Activated T-cell treated with anti-CD3 and anti-CD28 coated beads, Interleukin-2, amount 50 U/mL, for 24 hours (primary cell): Measurements from ENCODE around the gene CYSRT1.
"Not testable (repeated sequence)": the region's sequence is repeated elsewhere in the genome, so short reads cannot be mapped to it uniquely, and the experiment has no call there.

Source experiments
- DNase-seq: peaks from one replicate; pipeline ENCODE4 v3.0.0-alpha.2; 2020
- H3K27ac Mint-ChIP-seq: 2 replicates; pipeline ENCODE4 v1.8.0; 2020; ENCODE audit warnings: mild to moderate bottlenecking, mixed read lengths
- H3K27me3 Mint-ChIP-seq: 2 replicates; pipeline ENCODE4 v1.8.0; 2020; ENCODE audit warnings: mixed read lengths
- H3K36me3 Mint-ChIP-seq: 2 replicates; pipeline ENCODE4 v1.8.0; 2020; ENCODE audit warnings: low read depth, mixed read lengths
- H3K4me1 Mint-ChIP-seq: 2 replicates; pipeline ENCODE4 v1.8.0; 2020; ENCODE audit warnings: low read depth, mixed read lengths
- H3K4me3 Mint-ChIP-seq: 2 replicates; pipeline ENCODE4 v1.8.0; 2020; ENCODE audit warnings: mild to moderate bottlenecking, moderate library complexity, mixed read lengths
- H3K9me3 Mint-ChIP-seq: 2 replicates; pipeline ENCODE4 v1.8.0; 2020; ENCODE audit warnings: mixed read lengths

The CYSRT1 gene

DNA sequence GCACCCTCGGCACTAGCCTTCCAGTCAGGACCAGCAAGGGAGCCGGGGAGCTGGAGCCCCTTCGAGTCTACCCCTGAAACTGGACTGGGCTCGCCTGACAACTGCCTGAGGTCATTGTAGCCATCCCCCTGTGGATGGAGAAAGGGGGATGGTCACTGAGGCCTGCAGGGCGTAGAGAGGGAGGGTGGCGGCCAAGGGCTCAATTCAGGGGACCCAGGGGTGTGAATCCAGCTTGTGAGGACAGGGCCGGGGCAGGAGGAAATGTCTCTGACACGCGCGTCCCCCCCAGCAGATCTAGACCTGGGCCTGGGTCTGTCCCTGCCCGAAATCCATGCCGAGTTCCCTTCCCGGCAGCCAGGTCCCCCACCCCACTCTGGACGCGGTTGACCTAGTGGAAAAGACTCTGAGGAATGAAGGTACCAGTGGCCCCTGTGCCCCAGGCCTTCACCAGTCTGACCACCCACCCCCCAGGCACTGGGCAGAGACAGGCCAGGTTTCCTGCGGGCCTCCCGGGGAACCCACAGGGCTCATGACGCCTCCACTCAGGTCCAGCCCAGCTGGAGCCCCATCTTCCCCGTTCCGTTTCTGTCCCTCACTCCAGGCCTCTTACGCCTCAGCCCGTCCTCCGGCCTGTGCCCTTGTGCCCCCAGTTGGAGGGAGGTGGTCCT lies 6.5 kb downstream of the CYSRT1 start:
- DNase-seq, result no peak
- Mint-ChIP-seq H3K4me1 (peaks cover 4% of the 10 kb centered on the region), H3K36me3 (no peaks in the 10 kb centered on the region), H3K27ac (no peak overlapping the region), H3K27me3 (peaks cover 24% of the 10 kb centered on the region), H3K9me3 (no peaks in the 10 kb centered on the region), H3K4me3 (no peak overlapping the region)

DNA sequence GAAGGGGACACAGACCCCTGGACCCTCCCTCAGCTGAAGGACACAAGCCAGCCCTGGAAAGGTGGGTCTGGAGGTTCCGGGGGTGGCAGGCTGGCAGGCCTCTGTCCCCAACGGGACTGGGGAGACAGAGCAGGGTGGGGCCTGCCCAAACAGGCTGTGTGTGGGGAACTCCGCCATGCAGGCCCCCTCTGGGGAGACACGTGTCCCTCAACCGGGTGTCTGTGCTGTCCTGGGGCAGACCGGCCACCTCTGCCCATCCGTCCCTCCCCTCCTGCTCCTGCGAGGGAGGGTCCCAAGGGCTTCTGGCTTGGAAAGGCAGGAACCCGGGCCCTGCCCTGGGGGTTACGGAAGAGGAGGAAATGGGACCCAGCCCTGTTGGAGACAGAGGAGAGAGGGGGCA lies 7.1 kb downstream of the CYSRT1 start:
- H3K4me1 Mint-ChIP-seq, result peaks cover 7% of the 10 kb centered on the region
- H3K36me3 Mint-ChIP-seq, result no peaks in the 10 kb centered on the region
- DNase-seq, result no peak
- no peak overlapping the region for H3K4me3 Mint-ChIP-seq
- no peak overlapping the region for H3K27ac Mint-ChIP-seq
- no peaks in the 10 kb centered on the region for H3K9me3 Mint-ChIP-seq
- peaks cover 24% of the 10 kb centered on the region for H3K27me3 Mint-ChIP-seq

DNA sequence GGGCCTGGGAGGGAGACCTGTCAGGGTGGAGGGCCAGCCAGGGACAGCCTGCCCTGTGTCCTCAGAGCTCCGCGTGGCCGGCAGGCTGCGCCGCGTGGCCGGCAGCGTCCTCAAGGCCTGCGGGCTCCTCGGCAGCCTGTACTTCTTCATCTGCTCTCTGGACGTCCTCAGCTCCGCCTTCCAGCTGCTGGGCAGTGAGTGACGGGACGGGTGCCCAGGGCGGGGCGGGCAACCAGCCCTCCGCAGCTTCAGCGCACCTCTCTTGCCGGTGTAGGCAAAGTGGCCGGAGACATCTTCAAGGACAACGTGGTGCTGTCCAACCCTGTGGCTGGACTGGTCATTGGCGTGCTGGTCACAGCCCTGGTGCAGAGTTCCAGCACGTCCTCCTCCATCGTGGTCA lies 7.5 kb downstream of the CYSRT1 start:
- H3K9me3 Mint-ChIP-seq, result no peaks in the 10 kb centered on the region
- peaks cover 22% of the 10 kb centered on the region for H3K27me3 Mint-ChIP-seq
- DNase-seq, result no peak
- H3K4me3 Mint-ChIP-seq, result no peak overlapping the region
- no peaks in the 10 kb centered on the region for H3K36me3 Mint-ChIP-seq
- peaks cover 9% of the 10 kb centered on the region for H3K4me1 Mint-ChIP-seq
- H3K27ac Mint-ChIP-seq, result no peak overlapping the region

DNA sequence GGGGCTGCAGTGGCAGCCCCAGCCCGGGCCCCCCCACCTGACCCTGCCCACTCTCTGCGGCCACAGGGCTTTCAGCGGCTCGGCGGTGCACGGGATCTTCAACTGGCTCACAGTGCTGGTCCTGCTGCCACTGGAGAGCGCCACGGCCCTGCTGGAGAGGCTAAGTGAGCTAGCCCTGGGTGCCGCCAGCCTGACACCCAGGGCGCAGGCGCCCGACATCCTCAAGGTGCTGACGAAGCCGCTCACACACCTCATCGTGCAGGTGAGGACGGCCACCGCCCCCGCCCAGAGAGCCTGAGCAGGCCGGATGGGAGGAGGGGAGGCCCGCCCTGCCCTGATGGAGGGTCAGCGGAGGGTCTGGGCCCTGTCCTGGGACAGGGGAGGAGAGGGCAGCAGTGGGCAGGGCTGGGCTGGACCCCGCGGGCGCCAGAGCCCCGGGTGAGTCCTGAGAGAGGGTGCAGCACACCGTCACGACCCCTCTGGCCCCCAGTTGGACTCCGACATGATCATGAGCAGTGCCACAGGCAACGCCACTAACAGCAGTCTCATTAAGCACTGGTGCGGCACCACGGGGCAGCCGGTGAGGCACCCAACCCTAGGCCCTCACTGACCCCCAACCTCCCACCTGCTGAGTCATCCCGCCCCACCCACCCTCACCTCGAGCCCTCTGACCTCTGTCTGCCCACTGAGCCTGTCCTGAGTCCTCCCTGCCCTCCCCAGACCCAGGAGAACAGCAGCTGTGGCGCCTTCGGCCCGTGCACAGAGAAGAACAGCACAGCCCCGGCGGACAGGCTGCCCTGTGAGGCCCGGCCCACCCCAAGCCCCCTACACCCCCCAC lies 8.4 kb downstream of the CYSRT1 start:
- Mint-ChIP-seq H3K27me3 (peaks cover 20% of the 10 kb centered on the region), H3K4me1 (peaks cover 9% of the 10 kb centered on the region), H3K36me3 (no peaks in the 10 kb centered on the region), H3K27ac (no peak overlapping the region), H3K9me3 (no peaks in the 10 kb centered on the region), H3K4me3 (no peak overlapping the region)
- no peak for DNase-seq

DNA sequence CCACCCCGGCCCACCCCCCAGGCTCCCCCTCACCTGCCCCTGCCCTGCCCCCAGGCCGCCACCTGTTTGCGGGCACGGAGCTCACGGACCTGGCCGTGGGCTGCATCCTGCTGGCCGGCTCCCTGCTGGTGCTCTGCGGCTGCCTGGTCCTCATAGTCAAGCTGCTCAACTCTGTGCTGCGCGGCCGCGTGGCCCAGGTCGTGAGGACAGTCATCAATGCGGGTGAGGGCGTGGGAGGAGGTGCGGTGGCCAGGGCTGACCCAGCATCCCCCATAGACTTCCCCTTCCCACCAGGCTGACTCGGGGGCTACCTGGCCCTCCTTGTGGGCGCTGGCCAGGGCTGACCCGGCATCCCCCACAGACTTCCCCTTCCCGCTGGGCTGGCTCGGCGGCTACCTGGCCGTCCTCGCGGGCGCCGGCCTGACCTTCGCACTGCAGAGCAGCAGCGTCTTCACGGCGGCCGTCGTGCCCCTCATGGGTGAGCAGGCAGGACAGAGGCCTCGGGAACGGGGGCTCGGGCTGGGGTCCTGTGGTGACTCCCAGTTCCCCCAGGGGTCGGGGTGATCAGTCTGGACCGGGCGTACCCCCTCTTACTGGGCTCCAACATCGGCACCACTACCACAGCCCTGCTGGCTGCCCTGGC lies 9.2 kb downstream of the CYSRT1 start:
- DNase-seq, result no peak
- Mint-ChIP-seq H3K36me3 (peaks cover 6% of the 10 kb centered on the region), H3K4me3 (no peak overlapping the region), H3K4me1 (peaks cover 15% of the 10 kb centered on the region), H3K27me3 (peaks cover 14% of the 10 kb centered on the region), H3K9me3 (no peaks in the 10 kb centered on the region), H3K27ac (no peak overlapping the region)

DNA sequence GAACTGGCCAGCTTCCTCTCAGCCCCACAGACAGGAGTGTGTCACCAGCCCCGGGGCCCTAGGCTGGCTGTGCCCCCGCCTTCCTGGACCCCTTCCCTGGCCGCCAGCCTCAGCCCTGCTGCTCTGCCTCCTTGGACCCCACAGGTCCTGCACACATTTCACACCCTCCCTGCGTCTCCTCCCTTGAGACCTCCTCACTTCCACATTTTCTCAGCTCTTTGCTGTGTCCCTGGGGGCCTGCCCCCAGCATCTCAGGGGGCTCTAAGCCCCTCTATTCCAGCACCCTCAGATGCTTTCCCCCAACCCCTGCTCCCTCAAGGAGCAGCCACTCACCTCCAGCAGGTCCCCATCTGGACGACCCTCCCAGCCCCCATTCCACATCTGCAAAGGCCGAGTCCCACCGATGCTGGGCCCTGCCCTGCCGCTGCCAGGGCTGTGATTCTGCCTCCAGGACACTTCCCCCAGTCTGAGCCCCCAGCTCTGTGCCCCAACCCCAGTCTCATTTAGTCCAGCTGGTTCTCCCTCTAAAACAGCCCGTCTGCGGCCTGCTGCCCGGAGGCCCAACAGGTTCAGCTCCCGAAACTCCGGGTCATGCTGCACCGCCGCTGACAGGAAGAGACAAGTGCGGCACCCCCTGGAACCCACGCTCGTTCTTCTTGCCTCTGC lies 9.9 kb downstream of the CYSRT1 start:
- Mint-ChIP-seq H3K4me1 (peaks cover 20% of the 10 kb centered on the region), H3K9me3 (no peaks in the 10 kb centered on the region), H3K36me3 (peaks cover 6% of the 10 kb centered on the region), H3K4me3 (no peak overlapping the region), H3K27me3 (peaks cover 9% of the 10 kb centered on the region), H3K27ac (no peak overlapping the region)
- no peak for DNase-seq

DNA sequence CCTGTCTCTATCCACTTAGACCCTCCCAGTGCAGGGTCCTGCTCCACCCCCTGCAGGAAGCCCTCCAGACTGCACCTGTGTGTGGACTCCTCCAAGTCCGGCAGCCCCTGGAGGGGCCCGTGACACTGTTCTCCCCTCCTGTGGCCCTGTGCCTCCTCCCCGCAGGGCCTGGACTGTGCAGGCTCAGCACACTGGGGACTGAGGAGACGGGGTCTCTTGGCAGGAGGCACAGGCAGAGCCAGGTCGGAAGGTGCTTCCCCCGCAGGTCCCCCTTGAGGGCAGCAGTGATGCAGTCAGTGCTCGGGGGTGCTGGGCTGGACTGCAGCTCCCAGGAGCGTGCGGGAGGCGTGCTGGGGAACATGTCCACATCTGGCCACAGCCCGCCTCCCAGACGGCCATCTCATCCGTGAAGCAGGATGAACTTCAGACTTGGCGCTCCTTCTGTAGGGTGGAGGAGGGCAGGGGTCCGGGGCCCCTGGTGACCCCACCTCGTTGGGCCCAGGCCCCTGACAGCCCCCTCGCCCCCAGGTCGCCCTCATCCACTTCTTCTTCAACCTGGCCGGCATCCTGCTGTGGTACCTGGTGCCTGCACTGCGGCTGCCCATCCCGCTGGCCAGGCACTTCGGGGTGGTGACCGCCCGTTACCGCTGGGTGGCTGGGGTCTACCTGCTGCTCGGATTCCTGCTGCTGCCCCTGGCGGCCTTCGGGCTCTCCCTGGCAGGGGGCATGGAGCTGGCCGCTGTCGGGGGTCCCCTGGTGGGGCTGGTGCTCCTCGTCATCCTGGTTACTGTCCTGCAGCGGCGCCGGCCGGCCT lies 10.7 kb downstream of the CYSRT1 start:
- Mint-ChIP-seq H3K36me3 (peaks cover 6% of the 10 kb centered on the region), H3K4me1 (peaks cover 20% of the 10 kb centered on the region), H3K9me3 (no peaks in the 10 kb centered on the region), H3K4me3 (no peak overlapping the region), H3K27ac (no peak overlapping the region), H3K27me3 (peaks cover 9% of the 10 kb centered on the region)
- no peak for DNase-seq

DNA sequence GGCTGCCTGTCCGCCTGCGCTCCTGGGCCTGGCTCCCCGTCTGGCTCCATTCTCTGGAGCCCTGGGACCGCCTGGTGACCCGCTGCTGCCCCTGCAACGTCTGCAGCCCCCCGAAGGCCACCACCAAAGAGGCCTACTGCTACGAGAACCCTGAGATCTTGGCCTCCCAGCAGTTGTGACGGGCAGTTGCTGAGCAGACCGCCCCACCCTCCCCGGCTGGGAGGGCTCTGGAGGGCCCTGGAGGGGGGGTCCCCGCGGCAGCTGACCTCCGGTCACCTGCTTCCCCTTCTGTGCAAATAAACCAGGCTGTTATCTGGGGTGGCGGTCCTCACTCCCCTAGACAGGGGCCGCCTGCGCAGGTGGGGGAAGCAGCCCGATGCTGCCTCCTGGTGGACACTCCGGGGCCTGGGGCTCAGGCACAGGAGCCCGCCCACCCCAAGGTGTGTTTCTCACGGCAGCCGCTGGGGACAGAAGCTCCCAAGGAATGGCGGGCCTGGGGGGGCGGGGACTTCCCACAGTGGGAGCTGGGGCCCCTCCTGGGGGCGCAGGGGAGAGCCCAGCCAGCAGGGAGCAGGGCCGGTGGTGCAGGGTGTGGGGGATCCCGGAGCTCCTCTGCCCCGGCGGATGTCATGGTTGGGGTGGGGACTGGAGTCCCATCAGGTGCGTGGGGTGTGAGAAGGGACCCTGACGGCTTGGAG lies 11.4 kb downstream of the CYSRT1 start:
- no peaks in the 10 kb centered on the region for H3K9me3 Mint-ChIP-seq
- no peak overlapping the region for H3K4me3 Mint-ChIP-seq
- H3K27ac Mint-ChIP-seq, result peak overlapping the region; percentile 11
- peaks cover 9% of the 10 kb centered on the region for H3K36me3 Mint-ChIP-seq
- peaks cover 12% of the 10 kb centered on the region for H3K27me3 Mint-ChIP-seq
- peak; percentile 95 for DNase-seq
- H3K4me1 Mint-ChIP-seq, result peaks cover 22% of the 10 kb centered on the region

DNA sequence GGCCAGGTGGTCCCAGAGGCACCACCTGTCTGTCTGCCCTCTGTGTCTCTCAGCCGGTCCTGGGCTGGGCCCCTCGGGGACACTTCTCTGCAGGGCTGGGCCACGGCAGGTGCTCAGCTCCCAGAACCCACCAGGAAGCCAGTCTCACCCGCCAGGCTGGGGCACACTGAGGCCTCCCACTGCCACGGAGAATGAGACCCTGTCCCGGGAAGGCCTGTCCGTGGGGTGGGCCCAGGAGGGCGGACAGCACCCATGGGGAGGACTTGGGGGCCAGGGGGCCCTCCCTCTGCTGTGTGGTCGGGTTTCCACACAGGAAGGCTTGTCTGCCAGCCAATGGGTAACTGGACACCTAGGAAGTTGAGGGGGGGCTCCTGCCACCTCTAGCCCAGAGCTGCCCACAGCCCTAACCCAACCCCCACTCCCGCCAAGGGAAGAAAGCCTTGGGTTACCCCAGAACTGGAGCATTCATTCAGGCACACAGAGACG lies 12.0 kb downstream of the CYSRT1 start:
- no peaks in the 10 kb centered on the region for H3K9me3 Mint-ChIP-seq
- DNase-seq, result no peak
- H3K4me1 Mint-ChIP-seq, result peaks cover 23% of the 10 kb centered on the region
- peak overlapping the region; percentile 11 for H3K27ac Mint-ChIP-seq
- peaks cover 9% of the 10 kb centered on the region for H3K27me3 Mint-ChIP-seq
- no peak overlapping the region for H3K4me3 Mint-ChIP-seq
- peaks cover 12% of the 10 kb centered on the region for H3K36me3 Mint-ChIP-seq

DNA sequence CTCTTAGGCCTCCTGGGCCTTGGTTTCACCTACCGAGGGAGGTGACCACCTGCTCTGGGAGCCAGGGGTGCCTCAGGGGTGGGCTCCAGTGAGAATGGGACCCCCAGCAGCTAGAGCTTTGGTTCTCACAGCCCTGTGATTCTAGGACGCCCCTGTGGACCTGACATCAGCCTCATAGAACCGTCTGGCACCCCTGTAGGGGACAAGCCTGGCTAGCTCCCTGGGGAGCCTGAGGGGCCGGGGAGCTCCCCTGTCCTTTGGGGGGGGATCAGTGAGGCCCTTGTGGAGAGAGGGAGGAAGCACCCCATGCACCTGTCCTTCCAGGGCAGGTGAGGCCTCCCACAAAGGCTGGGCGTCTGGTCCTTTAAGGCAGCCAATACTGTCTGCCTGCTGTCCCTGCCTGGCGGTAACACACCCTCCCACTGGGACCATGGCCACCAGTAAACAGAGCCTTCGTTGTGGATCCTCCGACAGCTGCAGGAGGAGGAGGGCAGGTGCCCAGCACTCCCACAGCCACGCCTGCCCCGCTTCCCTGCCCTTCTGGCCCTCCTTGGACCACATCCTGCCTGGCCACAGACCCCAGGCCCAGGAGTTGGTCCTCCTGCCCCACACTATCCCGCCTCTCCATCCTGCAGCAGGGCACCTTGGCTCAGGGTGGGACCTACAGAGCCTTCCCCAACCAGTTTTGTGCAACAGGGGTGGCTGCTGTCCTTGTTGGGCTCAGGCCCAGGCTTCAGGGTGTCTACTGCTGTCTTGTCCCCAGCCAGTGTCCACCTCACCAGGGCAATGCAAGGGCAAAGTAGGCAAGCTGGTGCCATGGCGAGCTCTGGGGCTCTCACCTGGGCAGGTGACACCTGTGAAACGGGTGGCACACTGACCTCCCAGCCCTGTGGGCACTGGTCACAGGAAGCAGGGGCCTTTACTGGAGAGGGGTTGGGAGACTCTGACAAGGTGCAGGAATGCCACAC lies 13.1 kb downstream of the CYSRT1 start:
- H3K4me3 Mint-ChIP-seq, result peak overlapping the region; percentile 86
- DNase-seq, result no peak
- H3K27ac Mint-ChIP-seq, result no peak overlapping the region
- H3K9me3 Mint-ChIP-seq, result no peaks in the 10 kb centered on the region
- H3K27me3 Mint-ChIP-seq, result peaks cover 9% of the 10 kb centered on the region
- peaks cover 23% of the 10 kb centered on the region for H3K36me3 Mint-ChIP-seq
- H3K4me1 Mint-ChIP-seq, result peaks cover 34% of the 10 kb centered on the region

DNA sequence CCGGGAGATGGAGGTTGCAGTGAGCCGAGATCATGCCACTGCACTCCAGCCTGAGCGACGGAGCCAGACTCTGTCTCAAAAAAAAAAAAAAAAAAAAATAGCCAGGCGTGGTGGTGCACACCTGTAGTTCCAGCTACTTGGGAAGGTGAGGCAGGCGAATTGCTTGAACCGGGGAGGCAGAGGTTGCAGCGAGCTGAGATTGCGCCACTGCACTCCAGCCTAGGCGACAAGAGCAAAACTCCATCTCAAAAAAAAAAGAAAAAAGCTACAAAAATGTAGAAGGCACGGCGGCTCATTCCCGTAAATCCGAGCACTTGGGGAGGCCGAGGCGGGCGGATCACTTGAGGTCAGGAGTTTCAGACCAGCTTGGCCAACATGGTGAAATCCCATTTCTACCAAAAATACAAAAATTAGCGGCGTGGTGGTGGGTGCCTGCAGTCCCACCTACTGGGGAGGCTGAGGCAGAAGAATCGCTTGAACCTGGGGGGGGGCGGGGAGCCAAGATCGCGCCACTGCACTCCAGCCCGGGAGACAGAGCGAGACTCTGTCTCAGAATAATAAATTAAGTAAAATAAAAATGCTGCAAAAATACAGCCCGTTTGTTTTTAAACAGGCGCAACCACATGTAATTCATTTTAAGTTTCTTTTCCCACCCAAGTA lies 14.7 kb downstream of the CYSRT1 start:
- DNase-seq, H3K9me3 Mint-ChIP-seq, H3K27me3 Mint-ChIP-seq: not testable (repeated sequence)
- Mint-ChIP-seq H3K4me3 (peak overlapping the region; percentile 86), H3K4me1 (peaks cover 41% of the 10 kb centered on the region), H3K36me3 (peaks cover 36% of the 10 kb centered on the region), H3K27ac (peak overlapping the region; percentile 77)

DNA sequence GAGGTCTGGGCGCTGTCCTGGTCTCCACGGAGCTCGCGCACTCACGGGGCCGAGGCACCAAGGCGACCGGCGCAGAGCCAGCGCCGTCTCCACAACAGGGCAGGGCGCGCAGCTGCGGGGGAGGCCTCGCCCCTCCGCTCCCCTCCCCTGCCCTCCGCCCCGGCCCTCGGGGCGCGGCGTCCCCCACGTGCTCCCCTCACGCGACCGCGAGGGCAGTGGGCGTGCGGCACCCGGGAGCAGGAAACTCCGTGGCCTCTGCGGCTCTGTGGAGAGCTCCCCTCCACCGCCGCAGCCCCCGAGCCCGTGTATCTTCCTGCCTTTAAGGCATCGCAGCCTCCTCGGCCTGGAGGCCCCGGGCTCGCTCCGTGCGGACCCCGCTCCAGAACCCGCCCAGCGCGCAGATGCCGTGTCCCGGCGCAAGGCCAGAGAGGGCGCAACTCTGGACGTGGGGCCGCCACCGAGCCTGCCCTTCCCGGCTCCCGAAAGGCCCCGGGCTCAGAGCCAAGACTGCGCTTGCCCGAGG lies 15.4 kb downstream of the CYSRT1 start:
- Mint-ChIP-seq H3K9me3 (no peaks in the 10 kb centered on the region), H3K36me3 (peaks cover 36% of the 10 kb centered on the region), H3K4me1 (peaks cover 41% of the 10 kb centered on the region), H3K27me3 (peaks cover 2% of the 10 kb centered on the region), H3K4me3 (peak overlapping the region; percentile 86), H3K27ac (peak overlapping the region; percentile 77)
- no peak for DNase-seq
